CD4-positive, alpha-beta T cell treated with Interleukin-4 for 4 hours (primary cell): ENCODE measurements around the gene RAB2B.
A peak's percentile ranks its signal among the peaks of the same experiment; 100 is the strongest.
"Not testable (repeated sequence)": the region's sequence is repeated elsewhere in the genome, so short reads cannot be mapped to it uniquely, and the experiment has no call there.

Experiments used
- DNase-seq: peaks from one replicate; pipeline ENCODE4 v3.0.0-alpha.2; 2020

RAB2B gene

DNA sequence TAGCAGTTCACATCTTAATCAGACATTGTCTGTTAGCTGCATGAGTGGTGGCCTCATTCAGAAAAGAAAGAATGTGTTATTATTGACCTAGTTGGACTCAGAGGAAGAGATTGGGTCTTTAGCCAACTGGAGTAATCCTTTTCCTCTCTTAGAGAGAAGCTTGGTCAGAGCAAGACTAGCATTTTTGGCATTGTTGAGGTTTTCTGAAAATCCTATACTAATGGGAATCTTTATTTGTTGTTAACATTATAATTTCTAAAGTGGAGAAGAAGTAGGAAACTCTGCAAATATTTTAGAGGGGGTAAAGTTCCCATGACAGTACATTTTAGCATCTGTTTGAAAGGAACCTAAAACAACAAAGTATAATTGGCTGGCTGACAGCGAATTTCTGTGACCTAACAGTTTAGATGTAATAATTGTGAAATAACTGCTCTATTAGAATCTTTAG, 9.9 kb upstream of the RAB2B start:
- DNase-seq = no peak

DNA sequence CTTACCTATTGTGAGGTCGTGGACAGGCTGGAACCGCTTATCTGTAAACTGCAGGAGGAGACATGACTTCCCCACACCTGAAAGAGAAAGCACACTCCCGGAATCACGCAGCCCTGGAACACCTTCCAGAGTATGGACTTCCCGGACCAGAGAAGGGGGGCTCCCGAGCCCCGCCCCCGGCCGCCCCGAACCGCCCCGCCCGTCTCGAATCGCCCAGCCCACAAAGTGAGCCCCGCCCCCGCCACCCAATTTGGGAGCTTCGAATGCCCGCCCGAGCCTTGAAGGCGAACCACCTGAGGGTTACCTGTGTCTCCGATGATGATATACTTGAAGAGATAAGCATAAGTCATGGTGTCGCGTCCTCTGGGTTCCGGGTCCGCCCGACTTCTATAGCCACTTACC, 235 bp downstream of the RAB2B start:
- no peak for DNase-seq

DNA sequence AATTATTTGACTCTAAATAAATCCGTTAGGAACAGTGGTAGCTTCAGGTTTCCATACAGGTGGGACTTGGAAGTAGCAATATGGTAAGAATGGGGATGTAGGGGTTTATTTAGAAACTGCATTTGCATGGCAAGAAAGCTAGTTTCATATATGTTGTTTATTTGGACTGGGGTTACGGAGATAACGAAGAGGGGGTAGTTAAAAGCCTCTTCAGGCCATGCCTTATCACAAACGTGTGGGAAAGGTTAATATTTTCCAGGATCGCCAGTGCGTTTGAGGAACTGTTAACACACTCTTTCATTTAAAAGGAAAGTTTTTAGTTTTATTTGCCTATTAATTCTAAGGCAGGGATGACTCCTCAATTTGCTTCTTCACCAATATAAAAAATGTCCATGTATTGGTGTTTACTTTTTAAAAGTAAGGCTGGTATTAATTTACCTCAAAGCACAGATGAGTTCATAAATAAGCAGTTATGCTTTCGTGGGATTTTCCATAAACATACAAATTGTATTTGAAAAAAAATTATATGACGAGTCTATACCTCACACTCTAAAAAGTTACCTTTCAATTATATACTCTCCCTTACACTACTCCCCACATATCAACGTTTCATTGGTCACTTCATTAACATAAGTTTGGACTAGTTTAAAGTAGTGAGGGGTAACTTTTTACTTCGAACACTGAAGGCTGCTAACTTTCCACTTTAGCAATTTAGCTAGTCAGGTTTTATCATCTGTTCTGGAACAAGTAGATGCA, 814 bp downstream of the RAB2B start:
- DNase-seq = no peak

DNA sequence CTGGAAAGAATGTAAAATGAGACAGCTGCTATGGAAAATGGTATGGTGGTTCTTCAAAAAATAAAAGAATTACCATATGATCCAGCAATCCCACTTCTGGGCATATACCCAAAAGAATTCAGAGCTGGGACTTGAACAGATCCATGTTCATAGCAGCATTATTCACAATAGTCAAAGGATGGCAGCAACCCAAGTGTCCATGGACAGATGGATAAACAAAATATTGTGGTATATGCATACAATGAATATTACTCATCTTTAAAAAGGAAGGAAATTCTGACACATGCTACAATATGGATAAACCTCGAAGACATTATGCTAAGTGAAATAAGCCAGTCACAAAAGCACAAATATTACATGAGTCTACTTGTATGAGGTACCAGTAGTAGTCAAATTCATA, 9.1 kb downstream of the RAB2B start:
- no peak for DNase-seq

- peak; percentile 100 for DNase-seq
Observed at GRCh38 chr14:21455912-21456667, 20.7 kb downstream of the RAB2B start, which contains the start of gene CHD8. Gene CHD8 (minus strand): TSS chr14:21456123. CDS start chr14:21431643, 24,480 bp downstream.

DNA sequence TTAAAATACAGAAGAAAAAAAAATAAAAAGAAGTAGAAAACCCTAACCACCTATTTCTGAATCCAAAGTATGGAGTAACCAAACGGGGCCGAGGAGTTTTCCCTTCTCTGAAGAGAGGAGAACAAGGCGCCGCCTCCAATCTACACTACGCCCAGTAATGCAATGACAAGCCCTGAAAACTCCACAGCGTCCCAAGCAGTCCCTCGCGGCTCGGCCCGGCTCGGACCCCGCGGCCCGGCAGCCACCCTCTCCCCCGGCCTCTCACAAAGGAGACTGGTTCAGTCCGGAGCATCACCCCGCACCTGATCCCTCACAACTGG, 21.2 kb downstream of the RAB2B start:
- no peak for DNase-seq

DNA sequence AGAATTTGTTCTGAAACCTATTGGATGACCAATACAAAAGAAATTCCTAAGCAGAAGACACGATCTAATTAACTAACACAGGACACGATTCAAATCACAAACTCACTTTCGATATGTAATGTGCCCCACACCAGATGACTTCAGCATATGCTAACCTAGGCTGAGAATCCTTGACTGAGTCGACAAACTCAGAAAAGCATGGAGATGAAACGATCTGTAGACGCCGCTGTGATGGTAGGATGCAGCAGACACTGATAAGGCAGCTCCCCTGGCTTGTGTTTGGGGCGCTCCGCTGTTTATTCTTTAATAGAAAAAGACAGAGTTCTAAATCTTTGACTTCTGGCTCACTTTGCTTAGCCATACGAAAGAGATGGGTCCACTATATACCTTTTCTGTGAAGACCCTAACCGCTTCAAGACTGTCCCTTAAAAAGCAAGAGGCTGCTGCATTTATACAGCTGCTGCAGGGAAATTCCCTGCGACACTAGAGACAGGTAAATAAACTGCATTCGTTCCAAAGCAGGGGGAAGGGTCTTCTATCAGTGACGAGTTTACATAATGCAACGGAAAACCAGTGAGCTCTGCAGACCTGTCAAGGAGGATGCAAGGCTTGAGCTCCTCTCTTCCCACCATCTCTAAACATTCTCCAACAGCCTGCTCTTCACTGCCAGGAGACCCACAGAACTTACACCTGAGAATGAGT, 21.8 kb downstream of the RAB2B start:
- peak; percentile 25 for DNase-seq

DNA sequence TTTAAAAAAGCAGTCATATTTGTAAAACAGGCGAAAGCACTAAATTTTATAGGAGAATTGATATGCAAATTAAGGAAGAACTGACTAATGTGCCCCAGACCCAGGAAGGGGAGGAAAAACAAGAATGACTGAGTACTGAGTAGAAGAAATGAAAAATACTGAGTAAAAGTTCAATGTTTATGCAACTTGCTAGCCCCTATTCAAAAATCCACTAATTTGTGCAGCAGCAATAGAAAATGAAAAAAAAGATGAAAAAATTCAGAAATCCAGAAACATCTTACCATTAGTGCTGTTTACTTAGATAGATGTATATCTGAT, 26.9 kb downstream of the RAB2B start:
- DNase-seq = no peak

DNA sequence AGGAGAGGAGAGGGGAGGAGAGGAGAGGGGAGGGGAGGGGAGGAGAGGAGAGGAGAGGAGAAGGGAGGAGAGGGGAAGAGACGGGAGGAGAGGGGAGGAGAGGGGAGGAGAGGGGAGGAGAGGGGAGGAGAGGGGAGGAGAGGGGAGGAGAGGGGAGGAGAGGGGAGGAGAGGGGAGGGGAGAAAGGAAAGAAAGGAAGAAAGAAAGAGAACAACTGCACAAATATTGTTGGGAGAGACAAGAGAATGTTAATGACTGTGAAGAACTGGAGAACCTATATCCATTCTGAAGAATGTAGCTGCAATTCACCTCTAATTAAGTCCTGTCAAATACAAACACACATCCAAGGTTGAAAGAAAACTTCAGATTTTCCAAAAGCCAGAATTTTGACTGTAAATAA, 34.1 kb downstream of the RAB2B start:
- DNase-seq = not testable (repeated sequence)

GRCh38 chr14:21440859-21441258, 35.9 kb downstream of the RAB2B start:
- no peak for DNase-seq

- peak; percentile 99 for DNase-seq
Observed at GRCh38 chr14:21437063-21437901, 39.5 kb downstream of the RAB2B start.

DNA sequence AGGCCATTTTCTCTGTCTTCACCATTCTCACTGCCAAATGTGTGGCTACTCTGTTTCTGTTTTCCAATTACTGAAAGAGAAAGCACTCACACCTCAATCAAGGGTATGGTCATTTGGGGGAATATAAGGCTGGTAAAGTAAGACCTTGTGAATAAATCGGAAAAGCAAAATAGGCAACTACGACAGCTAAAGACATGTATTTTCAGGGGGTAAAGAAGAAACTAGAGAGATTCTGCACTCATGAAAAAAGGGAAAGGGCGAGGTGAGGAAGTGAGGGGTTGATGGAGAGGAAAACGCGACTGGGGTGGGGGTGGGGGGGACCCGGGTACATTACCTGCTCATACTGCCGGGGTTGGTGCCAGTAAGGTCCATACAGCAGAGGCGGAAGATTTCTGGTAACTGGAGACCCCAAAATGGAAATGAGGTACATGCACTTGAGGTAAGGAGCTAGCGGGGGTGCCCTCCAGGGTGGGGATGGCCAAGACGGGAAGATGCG, 40.1 kb downstream of the RAB2B start:
- DNase-seq = no peak

GRCh38 chr14:21431126-21431525, 45.6 kb downstream of the RAB2B start:
- no peak for DNase-seq

DNA sequence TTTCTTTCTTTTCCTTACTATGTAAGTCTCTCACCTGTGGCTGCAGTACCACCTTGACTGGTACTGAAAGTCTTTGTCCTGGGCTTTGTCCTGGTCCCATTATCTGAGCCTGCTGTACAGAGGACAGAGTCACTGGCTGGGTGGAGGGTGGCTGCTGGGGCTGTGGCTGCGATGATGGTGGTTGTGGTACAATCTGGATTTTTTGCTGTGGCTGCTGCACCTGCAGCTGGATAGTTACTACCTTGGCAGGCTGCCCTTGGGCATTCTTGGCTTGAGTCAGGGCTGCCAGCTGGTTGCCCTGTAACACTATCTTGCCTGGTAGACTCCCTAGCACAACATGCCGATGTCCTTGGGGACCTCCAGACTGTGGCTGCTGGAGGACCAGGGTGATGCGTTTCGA, 47.8 kb downstream of the RAB2B start:
- no peak for DNase-seq

DNA sequence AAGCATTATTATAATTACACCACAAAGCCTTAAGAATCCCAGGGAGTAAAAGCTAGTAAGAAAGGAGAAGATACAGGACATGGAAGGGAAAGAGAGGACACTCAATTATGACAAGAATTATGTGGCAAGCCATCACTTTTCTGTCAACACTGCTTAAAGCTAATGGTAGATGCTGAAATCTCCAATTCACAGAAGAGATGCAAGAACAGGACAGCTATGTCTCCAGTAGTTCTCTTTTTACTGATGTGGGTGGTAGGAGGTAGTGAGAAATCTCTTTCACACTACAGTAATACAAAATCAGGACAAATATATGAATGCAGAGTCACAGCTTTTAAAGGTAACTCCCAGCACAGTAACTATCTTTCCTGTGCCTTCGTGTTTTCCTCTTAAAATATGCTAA, 50.1 kb downstream of the RAB2B start:
- DNase-seq = no peak

- no peak for DNase-seq
Observed at GRCh38 chr14:21419528-21419927, 57.2 kb downstream of the RAB2B start.

- no peak for DNase-seq
Observed at GRCh38 chr14:21415329-21415728, 61.4 kb downstream of the RAB2B start.

DNA sequence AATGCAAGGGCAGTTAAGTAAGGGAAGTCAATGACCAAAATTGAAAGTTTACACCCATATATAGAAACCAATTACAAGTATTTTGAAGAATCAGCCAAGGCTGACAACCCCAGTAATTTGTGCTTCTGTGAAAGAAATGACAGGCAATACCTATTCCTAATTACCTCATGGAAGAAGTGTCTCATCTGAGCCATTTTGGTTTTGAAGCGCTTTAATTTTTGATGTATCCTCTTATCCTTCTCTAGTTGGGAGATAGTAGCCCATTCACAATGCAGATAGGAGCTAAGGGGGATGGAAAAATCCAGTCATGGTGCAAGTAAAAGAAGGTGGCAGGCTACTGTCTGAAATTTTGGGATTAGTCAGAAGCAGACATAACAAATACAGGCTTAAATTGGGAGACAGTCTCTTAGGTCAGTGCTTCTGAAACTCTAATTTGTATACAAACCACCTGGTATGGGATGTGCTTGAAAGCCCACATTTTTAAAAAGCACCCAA, 62.6 kb downstream of the RAB2B start:
- no peak for DNase-seq
